Measurements from ENCODE around the gene ALDH1L1. TPM values are rescaled to one million over a fixed set of nuclear protein-coding genes. Genes with fewer than 3 reads are reported as not detected.

Gene ALDH1L1
- total RNA-seq, 1 donor from 2014 or later: 4.1 TPM

Other genes with a start within 250 kb of the ALDH1L1 start
- 5.4 TPM for gene ROPN1B, start 211.4 kb downstream of the ALDH1L1 start, total RNA-seq
- gene SLC41A3, start 96.5 kb downstream of the ALDH1L1 start, total RNA-seq: 42.8 TPM
- 22.7 TPM for gene KLF15, start 176.8 kb upstream of the ALDH1L1 start, total RNA-seq
- gene CFAP100, start 214.3 kb upstream of the ALDH1L1 start, total RNA-seq: 1.5 TPM